Measurements from ENCODE around the gene ANKRD42.
"Not testable (repeated sequence)": the region's sequence is repeated elsewhere in the genome, so short reads cannot be mapped to it uniquely, and the experiment has no call there.

ANKRD42 gene

GRCh38 chr11:83174008-83174407 lies 19.5 kb upstream of the ANKRD42 start:
- DNase-seq, result no peak

GRCh38 chr11:83175815-83176214 lies 17.7 kb upstream of the ANKRD42 start:
- DNase-seq, result no peak

GRCh38 chr11:83181815-83182214 lies 11.7 kb upstream of the ANKRD42 start:
- DNase-seq, result no peak

GRCh38 chr11:83185767-83186166 lies 7.7 kb upstream of the ANKRD42 start:
- no peak for DNase-seq

GRCh38 chr11:83187465-83187864 lies 6.0 kb upstream of the ANKRD42 start:
- DNase-seq, result no peak

- DNase-seq, result no peak
Observed at GRCh38 chr11:83191491-83191890, 2.0 kb upstream of the ANKRD42 start.

- no peak for DNase-seq
Observed at GRCh38 chr11:83191986-83192385, 1.5 kb upstream of the ANKRD42 start.

- no peak for DNase-seq
Observed at GRCh38 chr11:83192606-83193245, 786 bp upstream of the ANKRD42 start.

- DNase-seq, result peak; percentile 83
Observed at GRCh38 chr11:83194281-83195142, 1.0 kb downstream of the ANKRD42 start.

- DNase-seq, result no peak
Observed at GRCh38 chr11:83195143-83195466, 1.6 kb downstream of the ANKRD42 start.

- no peak for DNase-seq
Observed at GRCh38 chr11:83195649-83196048, 2.1 kb downstream of the ANKRD42 start.

- DNase-seq, result no peak
Observed at GRCh38 chr11:83200035-83200434, 6.5 kb downstream of the ANKRD42 start.

- no peak for DNase-seq
Observed at GRCh38 chr11:83205608-83206185, 12.2 kb downstream of the ANKRD42 start.

- no peak for DNase-seq
Observed at GRCh38 chr11:83206221-83206620, 12.7 kb downstream of the ANKRD42 start.

GRCh38 chr11:83206771-83207382 lies 13.4 kb downstream of the ANKRD42 start:
- not testable (repeated sequence) for DNase-seq

- DNase-seq, result no peak
Observed at GRCh38 chr11:83219095-83219494, 25.6 kb downstream of the ANKRD42 start.

- DNase-seq, result no peak
Observed at GRCh38 chr11:83220260-83220659, 26.7 kb downstream of the ANKRD42 start.

- no peak for DNase-seq
Observed at GRCh38 chr11:83221694-83222093, 28.2 kb downstream of the ANKRD42 start.

- DNase-seq, result no peak
Observed at GRCh38 chr11:83222499-83222898, 29.0 kb downstream of the ANKRD42 start.

- no peak for DNase-seq
Observed at GRCh38 chr11:83223457-83223856, 29.9 kb downstream of the ANKRD42 start.

- no peak for DNase-seq
Observed at GRCh38 chr11:83235825-83236224, 42.3 kb downstream of the ANKRD42 start.

GRCh38 chr11:83238111-83238510 lies 44.6 kb downstream of the ANKRD42 start:
- no peak for DNase-seq

- DNase-seq, result no peak
Observed at GRCh38 chr11:83241291-83241946, 47.9 kb downstream of the ANKRD42 start.

Data from activated CD8-positive, alpha-beta memory T cell treated with anti-CD3 and anti-CD28 coated beads, Interleukin-2, amount 50 U/mL, for 48 hours (primary cell).